HepG2 (cell line): ENCODE measurements around the gene RNFT2. TPM values are rescaled to one million over a fixed set of nuclear protein-coding genes. Genes with fewer than 3 reads are reported as not detected.

Experiments
- ATAC-seq: fragments of 200-7000 bp; cut with Tn5 transposase; 3 replicates; pipeline ENCODE4 v1.9.1; 2020; ENCODE audit warnings: mild to moderate bottlenecking, moderate library complexity
- BruUV-seq: library from RNA; stranded (reverse); fragments of 400-500 nt; replicated peaks from 2 replicates; lab custom pipeline; 2021; lab: Mats Ljungman, UMichigan
- CTCF ChIA-PET: fragments of 300-600 bp; formaldehyde crosslinking; extraction: SDS; loops from one replicate; lab custom pipeline; 2021; ENCODE audit warnings: low total read pairs, inconsistent platforms, low intra/inter-chr PET ratio; lab: Yijun Ruan, JAX
- POLR2A ChIA-PET: fragments of 350-600 bp; sonication (Branson Sonifier 250); formaldehyde crosslinking; loops from one replicate; lab custom pipeline; 2020; ENCODE audit warnings: antibody characterized with exemption, inconsistent platforms; lab: Yijun Ruan, JAX
- DNase-seq: peaks from one replicate; pipeline ENCODE4 v3.0.0-alpha.2; 2015; ENCODE audit warnings: low spot score
- FAIRE-seq: peaks from 3 replicates; lab custom pipeline; 2011; peaks lifted over from hg19 to GRCh38; lab: Jason Lieb, UNC
- H2AFZ ChIP-seq: one replicate; pipeline ENCODE4 v1.6.1; 2011; ENCODE audit warnings: low read length, inconsistent platforms
- H3K27ac ChIP-seq: fragments of 300-600 bp; 3 replicates; pipeline ENCODE4 v1.8.0; 2011; ENCODE audit warnings: mixed run types, mild to moderate bottlenecking, mixed read lengths, low read length, inconsistent platforms; ENCODE audit not compliant: insufficient read depth; ENCODE audit errors: extremely low read length
- H3K27me3 ChIP-seq, 2 experiments: fragments of 200-600 bp in 1 of 2; 2 replicates in 1 of 2; 3 replicates in 1 of 2; pipeline versions ENCODE4 v1.6.0 to v1.8.0; 2011; ENCODE audit warnings: low read length in 2 of 2, mild to moderate bottlenecking in 2 of 2, moderate library complexity in 2 of 2, inconsistent platforms in 1 of 2; ENCODE audit not compliant: insufficient read depth in 2 of 2, control insufficient read depth in 1 of 2
- H3K36me3 ChIP-seq, 2 experiments: fragments of 200-600 bp in 1 of 2; replicated peaks in 1 of 2; 2 replicates in 1 of 2; 3 replicates in 1 of 2; pipeline versions ENCODE4 v1.5.1 to v1.8.0; 2011; ENCODE audit warnings: low read length in 2 of 2, inconsistent platforms in 1 of 2; ENCODE audit not compliant: insufficient read depth in 2 of 2, control insufficient read depth in 1 of 2
- H3K4me1 ChIP-seq: 2 replicates; pipeline ENCODE4 v1.5.1; 2012; ENCODE audit warnings: low read length, inconsistent platforms; ENCODE audit not compliant: insufficient read depth
- H3K4me2 ChIP-seq: 2 replicates; pipeline ENCODE4 v1.6.0; 2011; ENCODE audit warnings: low read depth, low read length, inconsistent platforms
- H3K4me3 ChIP-seq, 3 experiments: fragments of 200-600 bp in 1 of 3; sonication (generic), shearing (Covaris generic) in 1 of 3; replicated peaks in 1 of 3; 2 replicates each; pipeline ENCODE4 v1.5.1; 2011 to 2016; ENCODE audit warnings: low read length in 3 of 3, inconsistent platforms in 2 of 3, low read depth in 2 of 3, mild to moderate bottlenecking in 2 of 3, control low read depth in 1 of 3, mixed read lengths in 1 of 3; ENCODE audit not compliant: insufficient read depth in 1 of 3
- H3K79me2 ChIP-seq: one replicate; pipeline ENCODE4 v1.6.1; 2011; ENCODE audit warnings: low read length, inconsistent platforms; ENCODE audit not compliant: insufficient read depth
- H3K9ac ChIP-seq: 2 replicates; pipeline ENCODE4 v1.6.0; 2011; ENCODE audit warnings: mild to moderate bottlenecking, low read depth, low read length, inconsistent platforms; ENCODE audit not compliant: insufficient read depth
- H3K9me3 ChIP-seq: 2 replicates; pipeline ENCODE4 v1.5.1; 2012; ENCODE audit warnings: mild to moderate bottlenecking, low read length
- H4K20me1 ChIP-seq: 2 replicates; pipeline ENCODE4 v1.6.0; 2011; ENCODE audit warnings: inconsistent platforms, mild to moderate bottlenecking, low read length, moderate library complexity; ENCODE audit not compliant: insufficient read depth
- YEATS4 ChIP-seq: sonication (generic); formaldehyde crosslinking; IDR thresholded peaks from 2 replicates; pipeline ENCODE4 v1.4.0; 2020; ENCODE audit warnings: missing genetic modification reagents, borderline replicate concordance
- ZBTB40 ChIP-seq, 2 experiments: fragments of 450-650 bp in 1 of 2; sonication (generic) in 1 of 2; formaldehyde crosslinking in 1 of 2; IDR thresholded peaks; 2 replicates each; pipeline versions ENCODE4 v1.6.1 to v1.8.0; 2016 to 2022; ENCODE audit warnings: antibody characterized with exemption in 1 of 2, mild to moderate bottlenecking in 1 of 2, missing genetic modification reagents in 1 of 2
- WGBS: methylation state at CpG from one replicate; pipeline ENCODE4 v1.1.6; 2017; ENCODE audit warnings: low lambda C conversion rate; 5-methylcytosine and 5-hydroxymethylcytosine counted together
- in situ Hi-C: cut with HindIII; loops from 2 replicates; pipeline ENCODE4 v1.10.0; 2017; ENCODE audit warnings: low pct_unique_long_range_greater_than_20kb; ENCODE audit not compliant: extremely low pct_ligation_motif_present
- intact Hi-C: fragments of 100-400 bp; cut with micrococcal nuclease; formaldehyde crosslinking; loops from one replicate; pipeline ENCODE4 v1.10.0; 2022; ENCODE audit not compliant: unreplicated experiment
- polyA plus RNA-seq, 8 experiments: library from polyadenylated mRNA; depleted of rRNA in 3 of 8; stranded (reverse) in 7 of 8; unstranded in 1 of 8; fragments of >200 nt; fragmentation: Illumina TruSeq in 4 of 8; extraction: Trizol in 4 of 8; gene quantifications; 2 replicates each; pipeline versions ENCODE4 v1.2.1 to v1.2.3, GENCODE V29; 2011 to 2016; ENCODE audit warnings: low read depth in 4 of 8, missing spikeins in 1 of 8, mixed read lengths in 1 of 8; ENCODE audit not compliant: insufficient read depth in 1 of 8
- total RNA-seq, 5 experiments: library from RNA; depleted of rRNA; stranded (reverse); fragments of >200 nt; fragmentation: Illumina TruSeq; extraction: Trizol; gene quantifications; 2 replicates each; pipeline ENCODE4 v1.2.3, GENCODE V29; 2016; ENCODE audit warnings: low read depth in 1 of 5

RNFT2 gene
- total and polyA plus RNA-seq, 2 of the 13 experiments (the other 11 are each of a cell fraction or from before 2014, with no cell fraction given): 3.3 to 8.3 TPM

GRCh38 chr12:116894913-116895312, 156.8 kb downstream of the RNFT2 start:
- H3K27me3 ChIP-seq: peaks cover 0 to 5% of the 10 kb centered on the region in 2 experiments; a peak in 2 of 5 replicates
- no peak overlapping the region for H3K4me3 ChIP-seq
- TF ChIP-seq ZBTB40 (IDR thresholded peaks at IDR 0.05): no peak
- peak; percentile 63 for TF ChIP-seq ZBTB40 (CRISPR knock-in tag; IDR thresholded peaks at IDR 0.05)
- TF ChIP-seq YEATS4: no peak
- FAIRE-seq (no peak), ATAC-seq (no peak), DNase-seq (no peak)
- no TSS peak for BruUV-seq
- H4K20me1 ChIP-seq: no peaks in the 10 kb centered on the region
- H3K27ac ChIP-seq: no peak overlapping the region
- H3K79me2 ChIP-seq: no peaks in the 10 kb centered on the region
- 24% methylated on average over 3 of the region's 3 CpGs for WGBS
- no peak overlapping the region for H2AFZ ChIP-seq
- H3K9me3 ChIP-seq: no peaks in the 10 kb centered on the region
- in situ Hi-C loops (no loop called here), intact Hi-C loops (no loop called here)
- no peak overlapping the region for H3K4me2 ChIP-seq
- ChIA-PET CTCF (no interaction called here), POLR2A (no interaction called here)
- H3K4me1 ChIP-seq: no peaks in the 10 kb centered on the region
- H3K9ac ChIP-seq: no peak overlapping the region
- H3K36me3 ChIP-seq: no peaks in the 10 kb centered on the region
